NAMALWA (cell line): ENCODE results near the gene SAMD14.

Experiments used
- DNase-seq: peaks from one replicate; pipeline ENCODE4 v3.0.0-alpha.2; 2015; ENCODE audit warnings: low spot score

SAMD14 gene

DNA sequence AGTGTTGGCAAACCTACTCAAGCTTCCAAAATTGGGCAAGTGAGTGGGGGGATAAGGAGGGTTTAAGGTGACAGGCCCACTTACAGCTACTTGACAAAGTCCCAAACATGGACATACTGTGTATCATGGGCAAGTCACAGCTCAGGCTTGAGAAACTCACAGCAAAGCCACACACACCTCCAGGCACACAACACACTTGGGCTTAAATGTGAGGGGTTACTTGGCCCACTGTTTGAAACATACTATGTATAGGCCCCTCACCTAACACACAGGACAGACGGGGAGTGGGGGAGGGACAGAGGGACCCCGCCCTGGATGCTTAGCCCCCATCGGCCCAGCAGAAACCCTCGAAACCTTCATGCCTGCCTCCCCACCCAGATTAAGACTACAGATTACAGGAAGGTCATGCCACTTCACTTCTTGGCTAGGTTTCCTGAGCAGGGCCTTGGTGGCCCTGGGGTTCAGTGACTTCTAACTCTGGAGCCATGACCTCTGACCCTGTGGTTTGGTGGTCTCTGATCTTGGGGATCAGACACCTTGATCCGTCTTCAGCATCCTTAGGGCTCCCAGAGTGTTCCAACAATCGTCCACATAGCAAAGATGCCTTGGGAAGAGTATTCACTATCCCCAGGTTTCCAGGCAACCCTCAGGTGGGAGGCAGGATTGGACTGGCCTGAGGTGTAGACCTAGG lies 2.3 kb upstream of the SAMD14 start:
- peak; percentile 27 for DNase-seq

DNA sequence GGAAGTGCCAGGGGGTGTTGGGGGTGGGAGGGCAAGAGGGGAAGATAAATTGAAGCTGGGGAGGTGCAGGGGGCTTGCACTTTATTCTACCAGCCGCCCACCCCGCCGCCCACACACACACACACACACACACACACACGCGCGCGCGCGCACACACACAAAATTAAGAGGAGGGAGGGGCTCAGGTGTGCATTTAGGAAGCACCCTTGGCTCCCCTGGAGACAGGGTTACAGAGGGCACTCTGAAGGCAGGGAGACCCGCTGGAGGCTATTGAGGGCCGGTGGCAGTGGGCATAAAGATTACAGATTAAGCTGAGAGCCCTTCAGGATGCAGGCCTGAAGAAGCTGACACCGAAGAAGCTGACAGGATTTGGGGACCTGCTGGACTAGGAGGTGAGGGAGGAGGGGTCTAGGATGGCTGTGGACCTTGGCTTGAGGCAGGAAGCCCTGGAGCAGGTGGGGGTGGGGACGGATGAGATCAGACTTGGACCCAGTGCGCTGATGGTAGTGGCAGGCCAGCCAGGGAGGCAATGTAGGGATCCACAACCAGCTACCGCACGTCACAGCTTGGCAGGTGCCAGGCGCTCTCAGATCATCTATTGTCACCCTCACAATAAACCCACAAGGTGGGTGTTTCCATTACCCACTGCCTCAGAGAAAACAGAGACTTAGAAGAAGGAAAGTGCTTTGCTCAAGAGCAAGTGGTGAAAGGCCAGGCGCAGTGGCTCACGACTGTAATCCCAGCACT lies 772 bp upstream of the SAMD14 start:
- no peak for DNase-seq

DNA sequence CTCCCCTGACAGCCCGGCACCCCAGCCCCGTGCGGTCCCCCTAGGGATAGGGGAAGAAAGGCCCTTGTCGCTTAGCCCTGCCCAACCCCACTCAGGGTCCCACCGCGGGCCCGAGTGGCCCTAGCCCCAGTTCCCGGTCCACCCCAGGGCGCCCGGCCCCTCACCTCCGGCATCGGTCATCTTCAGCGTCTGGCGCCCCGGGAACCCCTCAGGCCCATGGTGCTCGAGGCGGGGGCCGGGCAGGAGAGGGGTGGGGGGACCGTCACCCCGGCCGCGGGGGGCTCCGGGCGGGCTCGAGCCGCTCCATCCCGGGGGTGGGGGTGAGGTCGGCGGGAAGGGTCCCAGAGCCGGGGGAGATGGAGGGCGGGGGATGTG lies 620 bp downstream of the SAMD14 start:
- no peak for DNase-seq

GRCh38 chr17:50128441-50129352 lies 1.3 kb downstream of the SAMD14 start:
- no peak for DNase-seq

DNA sequence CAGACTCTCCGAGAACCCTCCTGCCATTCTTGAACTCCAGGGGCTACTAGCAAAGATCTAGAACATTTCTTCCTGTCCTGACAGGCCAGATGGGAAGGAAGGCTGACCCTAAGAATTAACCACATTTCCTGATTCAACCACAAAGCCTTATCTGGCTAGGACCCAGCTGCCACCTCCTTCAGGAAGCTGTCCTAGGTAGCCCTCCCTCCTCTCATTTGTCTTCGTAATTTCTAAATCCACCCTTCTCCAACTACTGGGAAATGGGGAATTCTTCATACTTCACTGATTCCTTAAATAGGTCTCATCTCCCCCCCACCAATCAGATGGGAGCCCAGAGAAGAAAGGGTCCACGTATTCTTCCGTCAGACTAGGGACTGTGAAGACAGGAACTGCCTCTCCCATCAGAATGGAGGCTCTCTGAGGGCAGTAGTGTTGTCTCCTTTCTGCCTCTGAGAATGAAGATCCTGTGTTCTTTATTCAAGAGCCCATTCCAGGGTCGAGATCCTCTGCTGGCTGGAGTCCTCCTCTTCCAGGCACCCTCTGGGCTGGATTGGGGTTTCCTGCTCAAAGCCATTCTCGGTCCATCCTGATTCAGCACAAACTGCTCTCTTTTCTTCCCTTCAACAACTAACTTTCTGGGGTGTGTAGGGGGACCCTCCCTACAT lies 2.1 kb downstream of the SAMD14 start:
- DNase-seq, result no peak

DNA sequence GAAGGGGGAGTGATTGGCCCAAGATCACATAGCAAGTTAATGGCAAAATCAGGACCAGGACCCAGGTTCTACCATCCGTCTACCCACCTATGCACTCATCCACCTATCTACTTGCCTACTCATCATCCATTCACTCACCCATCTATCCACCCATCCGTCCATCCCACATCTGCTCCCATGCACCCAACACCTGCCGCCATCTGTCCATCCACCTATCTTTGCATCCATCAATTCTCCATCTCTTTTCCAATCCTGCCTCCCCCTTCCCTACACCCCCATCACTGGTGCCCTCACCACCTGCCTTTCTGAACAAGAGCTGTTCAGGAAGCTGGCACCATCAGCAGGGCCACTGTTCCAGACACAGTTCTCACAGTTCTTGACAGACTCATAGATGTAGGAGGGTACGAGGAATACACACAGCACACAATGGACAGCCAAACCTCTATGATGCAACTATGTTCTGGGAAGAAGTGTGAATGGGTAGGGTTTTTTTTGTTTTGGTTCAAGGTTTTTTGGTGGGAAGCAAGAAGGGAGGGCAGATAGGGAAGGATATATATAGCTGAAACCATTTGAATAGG lies 4.5 kb downstream of the SAMD14 start:
- no peak for DNase-seq

DNA sequence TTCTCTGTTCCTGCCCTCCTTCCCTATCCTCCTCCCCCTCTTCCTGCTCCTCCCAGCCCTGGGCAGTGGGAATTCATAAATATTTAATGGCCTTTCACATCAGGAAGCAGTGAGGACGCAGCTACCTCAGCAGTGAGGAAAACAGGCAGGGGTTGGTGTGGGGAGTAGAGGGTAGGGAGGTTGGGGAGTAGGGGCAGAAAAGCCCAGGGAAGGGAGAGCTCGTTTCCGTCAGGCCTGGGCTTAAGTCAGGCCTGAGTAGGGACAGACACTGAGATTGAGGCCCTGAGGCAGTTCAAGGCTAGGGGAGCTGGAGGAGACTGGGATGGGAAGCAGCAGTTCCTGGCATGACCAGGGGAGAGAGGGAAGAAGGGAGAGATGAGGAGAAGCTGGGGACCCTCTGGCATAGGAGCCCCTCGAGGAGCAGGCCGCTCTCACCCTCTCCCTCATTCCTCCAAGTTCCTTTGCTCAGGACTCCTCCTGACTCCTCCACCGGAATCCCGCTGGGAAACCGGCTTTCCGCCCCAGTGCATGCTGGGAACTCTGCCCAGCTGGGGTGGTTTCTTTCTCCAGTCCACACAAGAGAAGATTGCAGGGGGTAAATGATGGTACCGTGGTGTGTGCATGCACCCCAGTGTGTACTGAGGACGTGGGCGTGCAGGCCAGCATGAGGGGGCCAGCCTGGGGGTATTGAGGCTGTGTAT lies 6.2 kb downstream of the SAMD14 start:
- DNase-seq, result no peak

DNA sequence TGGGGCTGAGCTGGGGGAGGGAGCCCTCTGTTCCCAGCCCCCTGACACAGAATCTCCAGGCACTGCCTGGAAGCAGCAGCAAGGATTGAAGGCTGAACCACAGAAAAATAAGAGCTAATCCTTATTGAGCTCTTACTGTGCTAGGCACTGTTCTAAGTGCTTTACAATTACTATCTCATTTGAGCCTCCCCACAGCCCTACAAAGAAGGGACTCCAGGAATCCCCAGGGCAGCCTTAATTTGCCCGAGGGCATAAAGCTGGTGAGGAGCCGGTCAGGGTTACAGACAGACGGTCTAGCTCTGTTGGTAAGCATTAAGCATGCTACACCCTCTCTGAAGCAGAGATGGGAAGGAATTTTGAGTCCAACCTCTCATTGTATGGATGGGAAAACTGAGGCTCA lies 7.0 kb downstream of the SAMD14 start:
- no peak for DNase-seq

GRCh38 chr17:50120475-50121253 lies 9.3 kb downstream of the SAMD14 start:
- DNase-seq, result no peak

- no peak for DNase-seq
Observed at GRCh38 chr17:50118828-50119218, 11.1 kb downstream of the SAMD14 start.

DNA sequence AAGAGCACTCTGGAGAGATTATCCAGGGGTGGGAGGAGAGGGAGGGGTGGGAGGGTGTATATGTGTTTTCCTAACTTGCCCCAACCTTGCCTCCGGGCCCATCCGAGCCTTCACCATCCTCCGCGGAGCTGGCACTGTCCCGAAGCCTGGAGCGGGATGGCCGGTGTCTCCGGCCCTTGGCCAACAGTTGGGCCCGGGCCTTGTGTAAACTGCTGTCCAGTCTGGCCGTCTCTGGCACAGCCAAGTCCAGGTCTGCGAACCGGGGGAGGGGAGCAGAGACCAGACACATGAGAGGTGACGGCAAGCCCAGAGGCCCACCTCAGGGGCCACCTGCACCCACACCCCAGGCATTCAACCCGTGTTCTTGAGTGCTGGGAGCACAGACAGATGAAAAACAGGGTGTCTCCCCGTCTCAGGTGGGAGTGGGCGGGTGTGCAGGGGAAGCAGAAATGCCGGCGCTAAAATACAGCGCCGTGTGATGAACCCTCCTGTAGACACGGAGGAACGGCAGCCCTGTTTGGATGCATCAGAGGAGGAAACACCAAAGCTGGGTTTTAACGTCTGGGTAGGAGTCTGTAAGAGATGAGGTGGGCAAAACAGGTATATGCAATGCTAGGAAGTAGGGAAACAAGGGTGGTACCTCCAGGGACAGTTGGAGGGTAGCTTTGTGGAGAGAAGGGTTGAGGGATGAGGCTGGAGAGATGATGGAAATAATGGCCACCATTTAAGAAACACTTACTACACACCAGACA lies 11.7 kb downstream of the SAMD14 start:
- no peak for DNase-seq

DNA sequence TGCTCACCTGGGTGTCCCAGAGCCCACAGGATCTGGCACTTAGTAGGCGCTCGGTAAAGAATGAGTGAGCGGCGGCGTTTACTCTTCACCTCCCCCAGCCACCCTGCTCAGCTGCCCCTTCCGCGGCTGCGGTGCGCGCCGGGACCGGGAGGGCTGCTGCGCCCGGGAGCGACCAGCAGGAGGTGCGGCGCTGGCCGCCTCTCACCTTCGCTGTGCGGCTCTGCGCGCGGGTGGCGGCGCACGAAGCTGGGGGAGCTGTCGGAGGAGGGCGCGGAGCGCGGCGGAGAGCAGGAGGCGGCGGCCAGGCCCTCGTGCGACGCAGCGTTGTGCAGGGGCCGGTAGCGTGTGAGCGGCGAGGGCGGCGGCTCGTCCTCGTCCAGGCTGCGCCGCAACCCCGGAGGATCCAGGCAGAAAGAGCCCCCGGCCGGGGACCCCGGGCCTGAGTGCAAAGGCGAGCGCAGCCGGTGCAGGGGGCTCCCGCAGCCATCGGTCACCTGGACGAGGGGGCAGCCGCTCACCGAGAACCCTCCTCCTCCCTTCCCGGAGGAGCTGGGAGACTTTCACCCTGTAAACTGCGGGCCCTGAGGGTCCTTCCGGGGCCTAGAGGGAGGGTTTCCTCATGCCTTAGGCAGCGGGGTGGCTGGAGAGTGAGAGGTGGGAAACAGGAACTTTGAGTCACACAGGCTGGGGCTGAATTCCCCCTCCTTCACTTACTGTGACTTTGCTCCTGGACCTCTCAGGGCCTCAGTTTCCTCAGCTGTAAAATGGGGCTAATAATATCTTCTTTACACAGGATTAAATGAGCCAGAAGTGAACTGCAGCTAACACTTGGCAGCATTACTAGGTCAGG lies 12.5 kb downstream of the SAMD14 start:
- DNase-seq, result no peak

- DNase-seq, result no peak
Observed at GRCh38 chr17:50115756-50116155, 14.2 kb downstream of the SAMD14 start.

- peak; percentile 90 for DNase-seq
Observed at GRCh38 chr17:50114849-50115357, 15.1 kb downstream of the SAMD14 start.

- no peak for DNase-seq
Observed at GRCh38 chr17:50114401-50114800, 15.6 kb downstream of the SAMD14 start.

GRCh38 chr17:50113624-50114320 lies 16.2 kb downstream of the SAMD14 start:
- no peak for DNase-seq

- no peak for DNase-seq
Observed at GRCh38 chr17:50112694-50113093, 17.3 kb downstream of the SAMD14 start.
